HepG2 (cell line): ENCODE measurements around the gene ANKRD40. TPM values are rescaled to one million over a fixed set of nuclear protein-coding genes. Genes with fewer than 3 reads are reported as not detected.

ENCODE experiments used
- ARID3A ChIP-seq: IDR thresholded peaks from 2 replicates; pipeline ENCODE4 v1.6.1; 2012; ENCODE audit warnings: low read depth, low read length, improper control_type of control experiment
- ASH2L ChIP-seq: fragments of 300-600, 200-600 bp; sonication (generic); IDR thresholded peaks from 2 replicates; pipeline ENCODE4 v1.7.0; 2017; ENCODE audit warnings: low read depth, mild to moderate bottlenecking, moderate library complexity, mixed read lengths, low read length; ENCODE audit not compliant: insufficient read length
- ATF7-NPFF ChIP-seq: sonication (generic); formaldehyde crosslinking; IDR thresholded peaks from 2 replicates; pipeline ENCODE4 v1.8.1; 2023; ENCODE audit warnings: mild to moderate bottlenecking, low read depth, missing genetic modification reagents, moderate library complexity
- CHD4 ChIP-seq: fragments of 200-600 bp; sonication (generic); IDR thresholded peaks from 2 replicates; pipeline ENCODE4 v1.7.0; 2017; ENCODE audit warnings: mild to moderate bottlenecking, low read length, borderline replicate concordance
- EP300 ChIP-seq, 3 experiments: sonication (generic) in 1 of 3; formaldehyde crosslinking in 1 of 3; IDR thresholded peaks; 2 replicates each; pipeline versions ENCODE4 v1.5.1 to v1.6.1; 2011 to 2020; ENCODE audit warnings: low read depth in 2 of 3, low read length in 2 of 3, borderline replicate concordance in 1 of 3, improper control_type of control experiment in 1 of 3, mild to moderate bottlenecking in 1 of 3, missing genetic modification reagents in 1 of 3, moderate library complexity in 1 of 3
- GATAD1 ChIP-seq: IDR thresholded peaks from 2 replicates; pipeline ENCODE4 v1.6.1; 2016; ENCODE audit warnings: missing genetic modification reagents, missing compliant biosample characterization
- JUN ChIP-seq: sonication (generic); formaldehyde crosslinking; IDR thresholded peaks from 2 replicates; pipeline ENCODE4 v1.4.0; 2020; ENCODE audit warnings: mild to moderate bottlenecking, missing genetic modification reagents
- JUND ChIP-seq: sonication (generic); formaldehyde crosslinking; IDR thresholded peaks from 2 replicates; pipeline ENCODE4 v1.8.0; 2022; ENCODE audit warnings: mild to moderate bottlenecking, missing genetic modification reagents
- KAT8 ChIP-seq: IDR thresholded peaks from 2 replicates; pipeline ENCODE4 v1.6.1; 2016; ENCODE audit warnings: missing genetic modification reagents, missing compliant biosample characterization
- KDM1A ChIP-seq: IDR thresholded peaks from 2 replicates; pipeline ENCODE4 v1.6.1; 2016; ENCODE audit warnings: missing compliant biosample characterization
- KDM6A ChIP-seq: IDR thresholded peaks from 2 replicates; pipeline ENCODE4 v1.6.1; 2016; ENCODE audit warnings: low read depth
- MBNL3 ChIP-seq: fragments of 250-450 bp; sonication (Bioruptor Pico); conservative IDR thresholded peaks from 2 replicates; pipeline ENCODE4 v1.8.0; 2022; ENCODE audit warnings: mild to moderate bottlenecking, inconsistent platforms
- MED1 ChIP-seq: sonication (generic); formaldehyde crosslinking; IDR thresholded peaks from 2 replicates; pipeline ENCODE4 v1.4.0; 2020; ENCODE audit warnings: missing genetic modification reagents
- NCOA2 ChIP-seq: sonication (generic); formaldehyde crosslinking; IDR thresholded peaks from 2 replicates; pipeline ENCODE4 v1.8.0; 2022; ENCODE audit warnings: inconsistent platforms
- RAD21 ChIP-seq: fragments of 450-650 bp; formaldehyde crosslinking; IDR thresholded peaks from 2 replicates; pipeline ENCODE4 v1.5.0; 2020; ENCODE audit warnings: mild to moderate bottlenecking
- SIN3A ChIP-seq: IDR thresholded peaks from 2 replicates; pipeline ENCODE4 v1.6.1; 2011; ENCODE audit warnings: low read depth, mild to moderate bottlenecking, control low read depth, low read length, borderline replicate concordance
- TBL1XR1 ChIP-seq: fragments of 150-350 bp; IDR thresholded peaks from 2 replicates; pipeline ENCODE4 v1.6.1; 2014; ENCODE audit warnings: borderline replicate concordance, low read length; ENCODE audit not compliant: partially characterized antibody
- TCF7L2 ChIP-seq: IDR thresholded peaks from 2 replicates; pipeline ENCODE4 v1.6.1; 2011; ENCODE audit warnings: mild to moderate bottlenecking, low read depth, low read length, moderate library complexity
- ZFX ChIP-seq: sonication (generic); formaldehyde crosslinking; IDR thresholded peaks from 2 replicates; pipeline ENCODE4 v1.4.0; 2020; ENCODE audit warnings: mild to moderate bottlenecking, low read depth, missing genetic modification reagents, moderate library complexity
- ZGPAT ChIP-seq: IDR thresholded peaks from 2 replicates; pipeline ENCODE4 v1.6.1; 2016; ENCODE audit warnings: mild to moderate bottlenecking
- ZNF24 ChIP-seq: fragments of 450-650 bp; IDR thresholded peaks from 2 replicates; pipeline ENCODE4 v1.6.1; 2017; ENCODE audit warnings: antibody characterized with exemption, mild to moderate bottlenecking
- ZNF530 ChIP-seq: sonication (generic); formaldehyde crosslinking; IDR thresholded peaks from 2 replicates; pipeline ENCODE4 v1.5.0; 2020; ENCODE audit warnings: low read depth, mild to moderate bottlenecking, missing genetic modification reagents
- ZNF557 ChIP-seq: sonication (generic); formaldehyde crosslinking; IDR thresholded peaks from 2 replicates; pipeline ENCODE4 v1.4.0; 2020; ENCODE audit warnings: missing genetic modification reagents
- ZNF790 ChIP-seq: sonication (generic); formaldehyde crosslinking; IDR thresholded peaks from 2 replicates; pipeline ENCODE4 v1.8.0; 2022; ENCODE audit warnings: missing genetic modification reagents, mild to moderate bottlenecking, borderline replicate concordance
- ZSCAN12 ChIP-seq: sonication (generic); formaldehyde crosslinking; IDR thresholded peaks from 2 replicates; pipeline ENCODE4 v1.9.0; 2021; ENCODE audit warnings: mild to moderate bottlenecking, missing genetic modification reagents
- polyA plus RNA-seq, 8 experiments: library from polyadenylated mRNA; depleted of rRNA in 3 of 8; stranded (reverse) in 7 of 8; unstranded in 1 of 8; fragments of >200 nt; fragmentation: Illumina TruSeq in 4 of 8; extraction: Trizol in 4 of 8; gene quantifications; 2 replicates each; pipeline versions ENCODE4 v1.2.1 to v1.2.3, GENCODE V29; 2011 to 2016; ENCODE audit warnings: low read depth in 4 of 8, missing spikeins in 1 of 8, mixed read lengths in 1 of 8; ENCODE audit not compliant: insufficient read depth in 1 of 8
- total RNA-seq, 5 experiments: library from RNA; depleted of rRNA; stranded (reverse); fragments of >200 nt; fragmentation: Illumina TruSeq; extraction: Trizol; gene quantifications; 2 replicates each; pipeline ENCODE4 v1.2.3, GENCODE V29; 2016; ENCODE audit warnings: low read depth in 1 of 5
- TF ChIP-seq, protein P1 (sequence below): sonication (generic); formaldehyde crosslinking; IDR thresholded peaks from 2 replicates; pipeline ENCODE4 v1.4.0; 2020; ENCODE audit warnings: missing genetic modification reagents

Gene ANKRD40
- total and polyA plus RNA-seq, 2 of the 13 experiments (the other 11 are each of a cell fraction or from before 2014, with no cell fraction given) = 35.0 to 46.4 TPM

DNA sequence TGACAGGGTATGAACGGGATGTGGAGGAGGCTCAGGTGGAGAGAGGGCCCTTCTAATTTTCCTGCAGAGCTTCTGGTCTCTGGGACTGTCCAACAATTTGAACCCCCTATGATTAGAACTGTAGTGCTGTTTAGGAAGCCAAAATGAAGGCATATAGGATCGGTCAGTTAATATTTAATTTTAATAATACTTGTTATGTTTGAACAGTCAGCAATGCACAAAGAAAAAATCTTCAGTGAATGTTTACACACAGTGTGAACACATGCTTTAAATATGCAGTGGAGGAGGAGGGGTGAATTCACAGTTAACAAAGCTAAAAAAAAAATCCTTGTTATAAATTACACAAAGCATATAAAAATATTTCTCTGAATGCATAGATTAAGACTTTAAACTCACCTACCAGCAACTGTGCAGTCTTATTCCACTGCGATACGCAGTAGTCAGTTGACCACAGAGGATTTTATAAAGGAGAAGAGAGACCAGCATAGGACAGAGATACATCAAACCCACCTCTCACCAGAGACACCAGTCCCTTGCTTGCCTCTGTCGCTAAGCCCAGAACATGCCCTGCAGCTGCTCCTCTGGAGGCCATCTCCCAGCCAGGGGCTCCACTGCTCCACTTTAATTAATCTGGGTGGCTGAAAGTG, 14.6 kb downstream of the ANKRD40 start (continued):
- TF ChIP-seq TBL1XR1 = peak; percentile 60
- TF ChIP-seq KDM1A (CRISPR knock-in tag) = no peak
- peak; percentile 32; the same call in 1 of the 2 replicates for TF ChIP-seq MED1 (CRISPR knock-in tag)
- TF ChIP-seq TCF7L2 = 0 out of 2 replicates have a peak, but pooled peaks have one; percentile 21
- peak; percentile 57 for TF ChIP-seq KAT8 (CRISPR knock-in tag)
- TF ChIP-seq NCOA2 (CRISPR knock-in tag) = peak; percentile 82
- peak; percentile 74 for TF ChIP-seq ZGPAT (CRISPR knock-in tag)
- TF ChIP-seq JUN (CRISPR knock-in tag) = peak; percentile 78
- TF ChIP-seq SIN3A = 0 out of 2 replicates have a peak, but pooled peaks have one; percentile 26
- TF ChIP-seq MBNL3 = no peak
- TF ChIP-seq CHD4 = peak; percentile 66; the same call in 1 of the 2 replicates
- TF ChIP-seq JUND (CRISPR knock-in tag) = 0 out of 2 replicates have a peak, but pooled peaks have one; percentile 37
- peak; percentile 7 to 87; a peak in 3 of 4 replicates for TF ChIP-seq EP300 (IDR thresholded peaks at IDR 0.05; ENCODE audit: low read depth in 2 of 2, low read length in 2 of 2)
- TF ChIP-seq EP300 (CRISPR knock-in tag; IDR thresholded peaks at IDR 0.05; ENCODE audit: borderline replicate concordance) = peak; percentile 43; the same call in 1 of the 2 replicates
- TF ChIP-seq RAD21 (CRISPR knock-in tag) = peak; percentile 50; the same call in 1 of the 2 replicates
- TF ChIP-seq ZNF24 = 0 out of 2 replicates have a peak, but pooled peaks have one; percentile 8
- no peak for TF ChIP-seq ZNF790 (CRISPR knock-in tag)
- no peak for TF ChIP-seq GATAD1
- no peak for TF ChIP-seq ZNF530
- TF ChIP-seq, protein P1, sequence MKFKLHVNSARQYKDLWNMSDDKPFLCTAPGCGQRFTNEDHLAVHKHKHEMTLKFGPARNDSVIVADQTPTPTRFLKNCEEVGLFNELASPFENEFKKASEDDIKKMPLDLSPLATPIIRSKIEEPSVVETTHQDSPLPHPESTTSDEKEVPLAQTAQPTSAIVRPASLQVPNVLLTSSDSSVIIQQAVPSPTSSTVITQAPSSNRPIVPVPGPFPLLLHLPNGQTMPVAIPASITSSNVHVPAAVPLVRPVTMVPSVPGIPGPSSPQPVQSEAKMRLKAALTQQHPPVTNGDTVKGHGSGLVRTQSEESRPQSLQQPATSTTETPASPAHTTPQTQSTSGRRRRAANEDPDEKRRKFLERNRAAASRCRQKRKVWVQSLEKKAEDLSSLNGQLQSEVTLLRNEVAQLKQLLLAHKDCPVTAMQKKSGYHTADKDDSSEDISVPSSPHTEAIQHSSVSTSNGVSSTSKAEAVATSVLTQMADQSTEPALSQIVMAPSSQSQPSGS (CRISPR knock-in tag) = peak; percentile 63; the same call in 1 of the 2 replicates
- TF ChIP-seq ZFX (CRISPR knock-in tag) = no peak; the same call in 1 of the 2 replicates
- peak; percentile 88 for TF ChIP-seq ASH2L
- TF ChIP-seq ZSCAN12 (CRISPR knock-in tag) = no peak
- peak; percentile 92; the same call in 1 of the 2 replicates for TF ChIP-seq ARID3A
- no peak for TF ChIP-seq ZNF557 (CRISPR knock-in tag)
- no peak for TF ChIP-seq ATF7-NPFF (CRISPR knock-in tag)
- TF ChIP-seq KDM6A = peak; percentile 86
